H1 (cell line): ENCODE measurements around the gene STARD7. TPM values are rescaled to one million over a fixed set of nuclear protein-coding genes. Genes with fewer than 3 reads are reported as not detected.

ENCODE experiments used
- CTCF ChIA-PET: fragments of 300-600 bp; sonication (Branson Sonifier 250); formaldehyde crosslinking; loops from one replicate; lab custom pipeline; 2021; ENCODE audit not compliant: partially characterized antibody; lab: Charles Lee
- POLR2A ChIA-PET: fragments of 300-600 bp; sonication (Branson Sonifier 250); formaldehyde crosslinking; loops from one replicate; lab custom pipeline; 2021; ENCODE audit warnings: inconsistent platforms; ENCODE audit not compliant: partially characterized antibody; lab: Charles Lee
- DNase-seq, 2 experiments: peaks; one replicate each; pipeline versions ENCODE4 v3.0.0 to v3.0.0-alpha.2; 2010 to 2022; ENCODE audit warnings: low spot score in 2 of 2, low read depth in 1 of 2, mixed read lengths in 1 of 2
- FAIRE-seq: peaks from 2 replicates; lab custom pipeline; 2011; peaks lifted over from hg19 to GRCh38; lab: Jason Lieb, UNC
- H2AFZ ChIP-seq: 2 replicates; pipeline ENCODE4 v1.8.1; 2012; ENCODE audit warnings: low read length, inconsistent platforms
- H2AK5ac ChIP-seq: 2 replicates; pipeline ENCODE4 v1.6.1; 2013; ENCODE audit warnings: low read depth, low read length
- H2BK120ac ChIP-seq: replicated peaks from 2 replicates; pipeline ENCODE3; 2013; ENCODE audit warnings: low read depth, low read length, inconsistent platforms
- H2BK12ac ChIP-seq: 2 replicates; pipeline ENCODE4 v1.6.1; 2013; ENCODE audit warnings: low read depth, low read length
- H2BK15ac ChIP-seq: 2 replicates; pipeline ENCODE4 v1.6.1; 2013; ENCODE audit warnings: low read length
- H2BK20ac ChIP-seq: 2 replicates; pipeline ENCODE4 v1.6.1; 2013; ENCODE audit warnings: low read length
- H2BK5ac ChIP-seq: 2 replicates; pipeline ENCODE4 v1.6.1; 2013; ENCODE audit warnings: low read depth, low read length
- H3K14ac ChIP-seq: 2 replicates; pipeline ENCODE4 v1.6.1; 2013; ENCODE audit warnings: inconsistent platforms; ENCODE audit not compliant: insufficient read length
- H3K18ac ChIP-seq: 2 replicates; pipeline ENCODE4 v1.6.1; 2013; ENCODE audit warnings: low read length; ENCODE audit errors: extremely low read depth
- H3K23ac ChIP-seq: 2 replicates; pipeline ENCODE4 v1.6.1; 2013; ENCODE audit warnings: inconsistent platforms; ENCODE audit not compliant: insufficient read length
- H3K23me2 ChIP-seq: 2 replicates; pipeline ENCODE4 v1.6.1; 2013; ENCODE audit warnings: low read depth, low read length
- H3K27ac ChIP-seq: 2 replicates; pipeline ENCODE4 v1.6.1; 2011; ENCODE audit warnings: low read depth, low read length, inconsistent platforms
- H3K27me3 ChIP-seq, 4 experiments: replicated peaks in 1 of 4; 1 replicate in 1 of 4; 2 replicates in 3 of 4; pipeline versions ENCODE4 v1.6.1 to v1.8.1; 2011 to 2013; ENCODE audit warnings: low read length in 3 of 4, mild to moderate bottlenecking in 3 of 4, inconsistent platforms in 2 of 4, mixed read lengths in 2 of 4, moderate library complexity in 1 of 4; ENCODE audit not compliant: control insufficient read depth in 3 of 4, insufficient read depth in 3 of 4; ENCODE audit errors: extremely low read depth in 1 of 4
- H3K36me3 ChIP-seq, 4 experiments: 2 replicates each; pipeline versions ENCODE4 v1.6.1 to v1.8.1; 2011 to 2013; ENCODE audit warnings: mild to moderate bottlenecking in 4 of 4, low read length in 3 of 4, moderate library complexity in 2 of 4, control low read depth in 1 of 4, inconsistent platforms in 1 of 4; ENCODE audit not compliant: insufficient read depth in 4 of 4, control insufficient read depth in 2 of 4
- H3K4ac ChIP-seq: replicated peaks from 2 replicates; pipeline ENCODE3; 2013; ENCODE audit warnings: low read length, low read depth, mixed read lengths, inconsistent platforms; ENCODE audit not compliant: insufficient read length
- H3K4me1 ChIP-seq, 4 experiments: replicated peaks in 1 of 4; 1 replicate in 1 of 4; 2 replicates in 3 of 4; pipeline versions ENCODE4 v1.6.1 to v1.8.1; 2011 to 2013; ENCODE audit warnings: low read length in 3 of 4, inconsistent platforms in 2 of 4, mixed read lengths in 1 of 4; ENCODE audit not compliant: insufficient read depth in 4 of 4, control insufficient read depth in 3 of 4
- H3K4me2 ChIP-seq, 2 experiments: 2 replicates each; pipeline versions ENCODE4 v1.6.1 to v1.8.1; 2011 to 2013; ENCODE audit warnings: low read depth in 2 of 2, low read length in 2 of 2, control low read depth in 1 of 2, inconsistent platforms in 1 of 2, mild to moderate bottlenecking in 1 of 2; ENCODE audit not compliant: insufficient read depth in 1 of 2
- H3K4me3 ChIP-seq, 4 experiments: fragments of 200-600, 300-600 bp in 1 of 4; sonication (generic), shearing (Covaris generic), sonication (Bioruptor Twin) in 1 of 4; 2 replicates each; pipeline versions ENCODE4 v1.5.1 to v1.8.1; 2011 to 2016; ENCODE audit warnings: low read length in 4 of 4, low read depth in 3 of 4, control low read depth in 2 of 4, inconsistent platforms in 2 of 4, mild to moderate bottlenecking in 2 of 4, mixed read lengths in 1 of 4, moderate library complexity in 1 of 4; ENCODE audit not compliant: insufficient read depth in 2 of 4; ENCODE audit errors: extremely low read depth in 1 of 4
- H3K56ac ChIP-seq: replicated peaks from 2 replicates; pipeline ENCODE3; 2013; ENCODE audit warnings: low read depth, mild to moderate bottlenecking, mixed read lengths, low read length, inconsistent platforms; ENCODE audit not compliant: insufficient read length
- H3K79me1 ChIP-seq: 2 replicates; pipeline ENCODE4 v1.6.1; 2013; ENCODE audit warnings: low read depth, low read length, control low read depth
- H3K79me2 ChIP-seq, 2 experiments: 2 replicates each; pipeline versions ENCODE4 v1.6.1 to v1.8.1; 2012 to 2013; ENCODE audit warnings: low read length in 2 of 2, mild to moderate bottlenecking in 2 of 2, inconsistent platforms in 1 of 2; ENCODE audit not compliant: insufficient read depth in 2 of 2, control insufficient read depth in 1 of 2
- H3K9ac ChIP-seq, 4 experiments: replicated peaks in 1 of 4; 1 replicate in 1 of 4; 2 replicates in 3 of 4; pipeline versions ENCODE4 v1.6.1 to v1.8.1; 2011 to 2013; ENCODE audit warnings: low read depth in 3 of 4, low read length in 3 of 4, control low read depth in 2 of 4, mild to moderate bottlenecking in 2 of 4, moderate library complexity in 2 of 4, inconsistent platforms in 1 of 4; ENCODE audit errors: extremely low read depth in 1 of 4
- H3K9me3 ChIP-seq, 2 experiments: 2 replicates each; pipeline versions ENCODE4 v1.6.1 to v1.8.1; 2012 to 2013; ENCODE audit warnings: mild to moderate bottlenecking in 2 of 2, moderate library complexity in 2 of 2, control low read depth in 1 of 2, inconsistent platforms in 1 of 2, low read depth in 1 of 2, low read length in 1 of 2, mixed read lengths in 1 of 2; ENCODE audit not compliant: insufficient read depth in 2 of 2
- H4K20me1 ChIP-seq, 2 experiments: replicated peaks in 1 of 2; 2 replicates each; pipeline versions ENCODE3 to v1.8.1; 2011 to 2013; ENCODE audit warnings: inconsistent platforms in 2 of 2, low read length in 2 of 2, mild to moderate bottlenecking in 1 of 2; ENCODE audit not compliant: insufficient read depth in 2 of 2, control insufficient read depth in 1 of 2
- H4K5ac ChIP-seq: 2 replicates; pipeline ENCODE4 v1.6.1; 2013; ENCODE audit warnings: low read length, low read depth, mixed read lengths, inconsistent platforms; ENCODE audit not compliant: insufficient read length
- H4K8ac ChIP-seq: 2 replicates; pipeline ENCODE4 v1.8.0; 2013; ENCODE audit warnings: mild to moderate bottlenecking, moderate library complexity, low read length, inconsistent platforms; ENCODE audit not compliant: insufficient read depth; ENCODE audit errors: extremely low read depth
- H4K91ac ChIP-seq: replicated peaks from 2 replicates; pipeline ENCODE3; 2013; ENCODE audit warnings: low read length, mixed read lengths, inconsistent platforms; ENCODE audit not compliant: insufficient read length
- CBX5 ChIP-seq: fragments of 300-800, 300-1000 bp; sonication (generic); IDR thresholded peaks from 2 replicates; pipeline ENCODE4 v1.7.1; 2016; ENCODE audit warnings: antibody characterized with exemption, low read length, low read depth
- EP300 ChIP-seq, 2 experiments: IDR thresholded peaks; 1 replicate in 1 of 2; 2 replicates in 1 of 2; pipeline ENCODE4 v1.6.1; 2011 to 2012; ENCODE audit warnings: low read depth in 2 of 2, low read length in 2 of 2, mild to moderate bottlenecking in 2 of 2, borderline replicate concordance in 1 of 2, inconsistent platforms in 1 of 2, moderate library complexity in 1 of 2
- RNF2 ChIP-seq: fragments of 200-900, 300-1000 bp; sonication (generic); IDR thresholded peaks from 2 replicates; pipeline ENCODE4 v1.7.1; 2016; ENCODE audit warnings: borderline replicate concordance, low read depth, mild to moderate bottlenecking, antibody characterized with exemption, low read length; ENCODE audit not compliant: poor library complexity, severe bottlenecking; ENCODE audit errors: missing control alignments
- WGBS, 2 experiments: shearing (Covaris generic) in 1 of 2; methylation state at CpG; one replicate each; pipeline versions ENCODE4 v1.1.6 to v1.1.7; 2013 to 2015; ENCODE audit warnings: low lambda C conversion rate in 2 of 2, mixed read lengths in 2 of 2, inconsistent platforms in 1 of 2, low coverage in 1 of 2, missing lambda C conversion rate in 1 of 2; ENCODE audit not compliant: insufficient replicate concordance in 2 of 2, insufficient coverage in 1 of 2, insufficient read length in 1 of 2; ENCODE audit errors: extremely low coverage in 1 of 2, missing lambda C conversion rate in 1 of 2; 5-methylcytosine and 5-hydroxymethylcytosine counted together
- polyA plus RNA-seq, 7 experiments: library from polyadenylated mRNA; depleted of rRNA in 3 of 7; stranded (reverse) in 5 of 7; unstranded in 2 of 7; fragments of >200 nt in 5 of 7; fragments of 200-250 nt in 2 of 7; gene quantifications; 1 replicate in 5 of 7; 2 replicates in 1 of 7; 4 replicates in 1 of 7; pipeline versions ENCODE4 v1.2.1 to v1.2.3, GENCODE V29; 2011 to 2013; ENCODE audit warnings: missing spikeins in 2 of 7, mixed read lengths in 2 of 7
- total RNA-seq: library from RNA; stranded (reverse); fragmentation: NEBNext Ultra II Directional; extraction: Animal tissue kit (Norgen Biotek cat#: 25700); gene quantifications from 2 replicates; pipeline ENCODE4 v1.2.1, GENCODE V29; 2021

STARD7 gene
- total and polyA plus RNA-seq, 2 of the 8 experiments (the other 6 are each of a cell fraction or from before 2014, with no cell fraction given): 89.1 to 200 TPM

DNA sequence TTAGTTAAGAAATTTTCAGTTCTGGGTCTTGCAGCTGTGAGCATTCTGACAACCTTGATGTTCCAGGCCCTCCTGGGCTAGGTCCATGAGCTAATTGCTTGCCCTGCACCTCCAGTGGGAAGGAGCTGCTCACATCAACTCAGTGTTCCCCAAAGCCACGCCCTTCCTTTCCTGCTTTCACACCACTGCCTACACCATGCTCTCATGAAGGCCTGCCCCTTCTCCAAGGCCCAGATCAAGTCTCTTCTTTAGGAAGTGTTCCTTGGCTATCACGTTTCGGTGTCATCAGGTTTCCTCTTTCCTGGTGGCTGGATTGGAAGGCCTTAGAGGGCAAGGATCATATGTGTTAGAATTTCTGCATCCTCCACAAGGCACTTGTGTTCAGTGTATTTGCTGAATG is 38.4 kb upstream of the STARD7 start:
- WGBS, 2 experiments: 93% methylated on average over 3 of the region's 3 CpGs; no CpG with 5 or more reads in 1 of the 2 experiments
- Histone ChIP-seq H2AFZ (no peak overlapping the region), H3K4me3 (no peak overlapping the region), H2BK12ac (no peak overlapping the region), H3K36me3 (no peaks in the 10 kb centered on the region), H3K23me2 (no peaks in the 10 kb centered on the region), H3K9me3 (no peaks in the 10 kb centered on the region), H4K8ac (no peak overlapping the region), H4K5ac (no peak overlapping the region), H4K20me1 (peaks cover 0 to 3% of the 10 kb centered on the region in 2 experiments), H3K27ac (no peak overlapping the region), H3K9ac (no peak overlapping the region), H2BK15ac (no peak overlapping the region), H3K27me3 (no peaks in the 10 kb centered on the region), H3K4me2 (no peak overlapping the region), H3K18ac (no peak overlapping the region), H2BK20ac (no peak overlapping the region), H3K56ac (no peak overlapping the region), H3K4me1 (no peaks in the 10 kb centered on the region), H2BK5ac (no peak overlapping the region), H3K23ac (no peak overlapping the region), H3K14ac (no peak overlapping the region), H2BK120ac (no peak overlapping the region), H3K79me1 (peaks cover 2% of the 10 kb centered on the region; the same call in 1 of the 2 replicates), H3K4ac (no peak overlapping the region), H4K91ac (no peak overlapping the region), H3K79me2 (no peaks in the 10 kb centered on the region), H2AK5ac (no peak overlapping the region)
- FAIRE-seq (no peak), DNase-seq (no peak)
- ChIA-PET CTCF (interaction anchor here (1.5 to 1.9 kb wide), 3 partner anchors 13 to 72 kb away, joined by 5 read pairs; no protein-coding TSS in a partner anchor), POLR2A (interaction anchor here (1.0 to 2.8 kb wide), 4 partner anchors 9 to 64 kb away, joined by 3 to 9 read pairs (median 3); partner anchors contain the start of gene STARD7)
- no peak for TF ChIP-seq CBX5
- TF ChIP-seq RNF2: no peak
- no peak for TF ChIP-seq EP300 (IDR thresholded peaks at IDR 0.05; ENCODE audit: borderline replicate concordance in 1 of 2, low read depth in 2 of 2, low read length in 2 of 2)
